ENCODE measurements around the gene ZDHHC22. TPM values are rescaled to one million over a fixed set of nuclear protein-coding genes. Genes with fewer than 3 reads are reported as not detected.
A peak's percentile ranks its signal among the peaks of the same experiment; 100 is the strongest.

ZDHHC22 gene
- total and polyA plus RNA-seq, 2 experiments from 2014 or later: 0.12 TPM; not detected in 1

DNA sequence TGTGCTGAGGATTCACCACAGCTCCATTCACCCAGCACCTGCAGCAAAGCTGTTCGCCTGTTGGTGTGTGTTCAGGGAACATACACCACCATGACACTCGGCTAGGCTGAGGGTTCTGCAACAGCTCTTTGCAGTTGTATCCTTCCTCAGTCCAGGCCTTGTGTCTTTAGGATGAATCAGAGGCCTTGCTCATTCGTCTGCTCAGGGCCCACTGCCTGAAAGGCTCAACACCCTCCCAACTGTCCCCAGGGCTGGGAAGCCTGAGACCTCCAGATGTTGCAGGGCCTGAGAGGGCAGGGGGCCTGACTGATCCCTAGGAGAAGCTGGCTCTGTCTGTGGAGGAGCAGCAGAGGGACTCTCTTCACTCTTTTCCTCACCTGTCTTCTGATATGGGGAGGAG, 11.2 kb downstream of the ZDHHC22 start:
- no peak for DNase-seq (ENCODE audit: low read depth in 1 of 2, low spot score in 1 of 2)
- Histone ChIP-seq H3K4me3 (no peak overlapping the region), H3K27me3 (peaks cover 43% of the 10 kb centered on the region), H3K9me3 (ENCODE audit: low read depth) (no peaks in the 10 kb centered on the region), H3K27ac (no peak overlapping the region), H3K36me3 (no peaks in the 10 kb centered on the region), H3K4me1 (ENCODE audit: low read depth) (no peaks in the 10 kb centered on the region)
- TF ChIP-seq, protein P1, sequence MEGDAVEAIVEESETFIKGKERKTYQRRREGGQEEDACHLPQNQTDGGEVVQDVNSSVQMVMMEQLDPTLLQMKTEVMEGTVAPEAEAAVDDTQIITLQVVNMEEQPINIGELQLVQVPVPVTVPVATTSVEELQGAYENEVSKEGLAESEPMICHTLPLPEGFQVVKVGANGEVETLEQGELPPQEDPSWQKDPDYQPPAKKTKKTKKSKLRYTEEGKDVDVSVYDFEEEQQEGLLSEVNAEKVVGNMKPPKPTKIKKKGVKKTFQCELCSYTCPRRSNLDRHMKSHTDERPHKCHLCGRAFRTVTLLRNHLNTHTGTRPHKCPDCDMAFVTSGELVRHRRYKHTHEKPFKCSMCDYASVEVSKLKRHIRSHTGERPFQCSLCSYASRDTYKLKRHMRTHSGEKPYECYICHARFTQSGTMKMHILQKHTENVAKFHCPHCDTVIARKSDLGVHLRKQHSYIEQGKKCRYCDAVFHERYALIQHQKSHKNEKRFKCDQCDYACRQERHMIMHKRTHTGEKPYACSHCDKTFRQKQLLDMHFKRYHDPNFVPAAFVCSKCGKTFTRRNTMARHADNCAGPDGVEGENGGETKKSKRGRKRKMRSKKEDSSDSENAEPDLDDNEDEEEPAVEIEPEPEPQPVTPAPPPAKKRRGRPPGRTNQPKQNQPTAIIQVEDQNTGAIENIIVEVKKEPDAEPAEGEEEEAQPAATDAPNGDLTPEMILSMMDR (IDR thresholded peaks at IDR 0.05; ENCODE audit: low read depth, low read length): no peak

DNA sequence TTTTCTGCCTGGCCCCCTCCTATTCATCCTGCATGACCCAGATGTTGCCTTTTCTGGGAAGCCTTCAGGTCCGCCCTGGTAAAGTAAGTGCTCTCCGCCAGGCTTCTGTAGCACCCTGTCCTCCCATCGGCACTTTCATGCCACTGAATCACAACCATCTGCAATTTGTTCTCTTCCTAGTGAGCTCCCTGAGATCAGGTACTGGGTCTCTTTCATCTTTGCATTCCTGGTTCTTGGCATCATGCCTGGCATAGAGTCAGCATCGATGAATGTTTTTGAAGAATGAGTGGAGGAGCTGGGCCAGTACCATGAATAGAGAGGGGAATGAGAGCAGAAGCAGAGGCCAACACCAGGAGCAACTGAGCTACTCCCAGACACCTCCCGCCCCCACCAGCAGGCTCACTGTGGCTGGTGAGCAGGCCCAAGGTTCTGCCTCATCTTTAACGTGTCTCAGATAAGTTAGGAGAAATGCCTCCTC, 13.1 kb downstream of the ZDHHC22 start:
- TF ChIP-seq, protein P1 (IDR thresholded peaks at IDR 0.05; ENCODE audit: low read depth, low read length): no peak
- DNase-seq (ENCODE audit: low read depth in 1 of 2, low spot score in 1 of 2): no peak
- no peaks in the 10 kb centered on the region for H3K36me3 ChIP-seq
- H3K4me3 ChIP-seq: no peak overlapping the region
- H3K27ac ChIP-seq: no peak overlapping the region
- peaks cover 49% of the 10 kb centered on the region for H3K27me3 ChIP-seq
- H3K4me1 ChIP-seq (ENCODE audit: low read depth): no peaks in the 10 kb centered on the region
- no peaks in the 10 kb centered on the region for H3K9me3 ChIP-seq (ENCODE audit: low read depth)

DNA sequence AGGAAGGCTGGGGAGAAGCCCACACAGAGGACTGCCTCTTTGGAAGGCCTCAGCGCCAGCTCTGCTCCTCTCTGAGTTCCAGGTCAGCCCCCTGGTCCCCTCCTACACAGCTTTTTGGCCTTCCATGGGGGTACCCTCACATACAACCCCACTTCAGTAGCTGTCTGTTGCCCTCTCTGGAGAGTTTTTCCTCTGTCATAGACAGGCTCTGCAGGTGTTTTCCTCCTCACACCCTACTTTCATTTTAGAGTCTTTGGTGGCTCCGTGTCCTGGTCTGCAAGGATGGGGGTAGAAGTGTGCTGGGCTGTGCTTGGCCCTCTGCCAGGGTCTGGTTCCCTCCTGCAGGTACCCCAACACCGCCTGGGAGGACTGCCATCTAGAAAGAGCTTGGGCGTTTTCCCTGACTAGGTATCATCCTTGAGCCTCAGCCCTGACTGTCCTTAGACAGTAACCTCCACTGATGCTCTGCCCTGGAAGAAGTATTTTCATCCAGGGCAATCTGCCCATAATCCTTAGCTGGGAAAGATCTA, 15.1 kb downstream of the ZDHHC22 start:
- Histone ChIP-seq H3K27me3 (peaks cover 62% of the 10 kb centered on the region), H3K9me3 (ENCODE audit: low read depth) (no peaks in the 10 kb centered on the region), H3K27ac (no peak overlapping the region), H3K4me1 (ENCODE audit: low read depth) (no peaks in the 10 kb centered on the region), H3K36me3 (no peaks in the 10 kb centered on the region), H3K4me3 (no peak overlapping the region)
- TF ChIP-seq, protein P1 (IDR thresholded peaks at IDR 0.05; ENCODE audit: low read depth, low read length): no peak
- DNase-seq (ENCODE audit: low read depth in 1 of 2, low spot score in 1 of 2): no peak

DNA sequence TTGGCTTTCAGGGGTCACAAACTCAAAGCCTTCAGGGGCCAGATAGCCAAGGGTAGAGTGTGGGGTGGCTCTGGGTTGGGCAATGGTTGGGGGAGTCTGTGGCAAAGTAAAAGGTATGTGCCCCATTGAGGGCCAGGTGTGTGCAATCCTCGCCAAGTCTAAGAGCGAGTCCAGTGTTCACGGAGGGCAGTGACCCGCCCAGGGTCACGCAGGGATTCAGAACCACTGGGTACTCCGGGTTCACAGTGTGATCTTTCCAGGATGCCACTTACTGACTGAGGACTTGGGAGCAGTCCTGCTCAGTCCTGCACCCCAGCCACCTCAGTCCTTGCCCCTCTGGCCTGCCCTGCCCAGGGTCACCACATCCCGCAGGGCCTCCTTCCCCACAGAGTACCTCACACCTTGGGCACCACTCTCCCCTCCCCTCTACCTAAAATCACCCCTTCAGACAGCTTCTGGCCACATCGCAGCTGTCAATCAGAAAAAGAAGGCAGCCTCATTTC, 15.7 kb downstream of the ZDHHC22 start:
- TF ChIP-seq, protein P1 (IDR thresholded peaks at IDR 0.05; ENCODE audit: low read depth, low read length): no peak
- DNase-seq (ENCODE audit: low read depth in 1 of 2, low spot score in 1 of 2): no peak
- no peak overlapping the region for H3K27ac ChIP-seq
- H3K9me3 ChIP-seq (ENCODE audit: low read depth): no peaks in the 10 kb centered on the region
- peaks cover 62% of the 10 kb centered on the region for H3K27me3 ChIP-seq
- no peak overlapping the region for H3K4me3 ChIP-seq
- no peaks in the 10 kb centered on the region for H3K36me3 ChIP-seq
- peaks cover 6% of the 10 kb centered on the region for H3K4me1 ChIP-seq (ENCODE audit: low read depth)

DNA sequence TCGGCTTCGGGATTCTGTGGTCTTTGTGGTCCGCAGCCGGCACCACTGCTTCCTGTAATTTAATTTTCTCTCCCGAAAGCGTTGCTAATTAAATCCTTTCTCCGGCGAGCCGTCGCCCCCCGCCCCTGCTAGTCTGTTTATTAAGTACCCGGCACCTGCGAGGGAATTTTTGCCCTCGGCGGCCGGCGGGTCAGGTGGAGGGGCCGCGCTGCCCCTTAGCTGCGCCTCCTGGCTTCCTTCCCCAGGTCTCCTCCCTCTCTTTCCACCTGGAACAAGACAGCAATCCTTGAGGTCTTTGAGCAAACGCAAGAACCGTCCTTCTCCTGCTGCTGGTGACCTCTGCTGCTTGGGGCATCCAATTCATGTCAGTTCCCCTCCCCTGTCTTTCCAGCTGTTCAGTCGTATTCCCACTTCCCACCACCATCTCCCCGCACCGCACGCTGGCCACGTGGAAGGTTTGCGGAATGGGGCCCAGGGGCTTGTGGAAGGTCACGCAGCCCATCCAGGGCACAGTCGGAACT, 16.2 kb downstream of the ZDHHC22 start:
- H3K27me3 ChIP-seq: peaks cover 62% of the 10 kb centered on the region
- TF ChIP-seq, protein P1 (IDR thresholded peaks at IDR 0.05; ENCODE audit: low read depth, low read length): no peak
- DNase-seq (ENCODE audit: low read depth in 1 of 2, low spot score in 1 of 2): no peak
- H3K4me1 ChIP-seq (ENCODE audit: low read depth): peaks cover 10% of the 10 kb centered on the region
- no peaks in the 10 kb centered on the region for H3K9me3 ChIP-seq (ENCODE audit: low read depth)
- H3K4me3 ChIP-seq: peak overlapping the region; percentile 36
- no peak overlapping the region for H3K27ac ChIP-seq
- no peaks in the 10 kb centered on the region for H3K36me3 ChIP-seq

All from cardiac muscle cell (in vitro differentiated cells and primary cell).